ENCODE results near the gene TMEM200B.

- TF ChIP-seq CTCF (IDR thresholded peaks at IDR 0.05) (no peak), POLR2A (IDR thresholded peaks at IDR 0.05) (no peak)
These were observed 44.2 kb upstream of the TMEM200B start for GRCh38 chr1:29167904-29168303.

Measured in heart left ventricle (tissue), 13 donors.